ENCODE results near the gene NLGN2.

Gene NLGN2

GRCh38 chr17:7419819-7420610 is 12.4 kb downstream of the NLGN2 start, which contains the start of gene SPEM1:
SPEM1 (plus strand) TSS chr17:7420324; CDS start chr17:7420385, 61 bp downstream.
- DNase-seq (ENCODE audit: low spot score): no peak
- in situ Hi-C loops (cut with MboI; ENCODE audit: low sequenced_read_pairs, unreplicated experiment): no loop called here
- TF ChIP-seq CTCF (IDR thresholded peaks at IDR 0.05; ENCODE audit: borderline replicate concordance, control extremely low read depth, extremely low read depth, insufficient read depth, missing control alignments): no peak

GRCh38 chr17:7421186-7421585 is 13.5 kb downstream of the NLGN2 start:
- DNase-seq (ENCODE audit: low spot score): no peak
- no peak for TF ChIP-seq CTCF (IDR thresholded peaks at IDR 0.05; ENCODE audit: borderline replicate concordance, control extremely low read depth, extremely low read depth, insufficient read depth, missing control alignments)
- in situ Hi-C loops (cut with MboI; ENCODE audit: low sequenced_read_pairs, unreplicated experiment): no loop called here

- in situ Hi-C loops (cut with MboI; ENCODE audit: low sequenced_read_pairs, unreplicated experiment): no loop called here
- TF ChIP-seq CTCF (IDR thresholded peaks at IDR 0.05; ENCODE audit: borderline replicate concordance, control extremely low read depth, extremely low read depth, insufficient read depth, missing control alignments): no peak
- DNase-seq (ENCODE audit: low spot score): no peak
These were observed 16.0 kb downstream of the NLGN2 start for GRCh38 chr17:7423679-7424078.

GRCh38 chr17:7425316-7425715 is 17.7 kb downstream of the NLGN2 start, which contains the start of gene SPEM2:
SPEM2 (plus strand) TSS chr17:7425616; CDS start chr17:7425689, 73 bp downstream.
- DNase-seq (ENCODE audit: low spot score): no peak
- in situ Hi-C loops (cut with MboI; ENCODE audit: low sequenced_read_pairs, unreplicated experiment): no loop called here
- TF ChIP-seq CTCF (IDR thresholded peaks at IDR 0.05; ENCODE audit: borderline replicate concordance, control extremely low read depth, extremely low read depth, insufficient read depth, missing control alignments): no peak

- in situ Hi-C loops (cut with MboI; ENCODE audit: low sequenced_read_pairs, unreplicated experiment): no loop called here
- DNase-seq (ENCODE audit: low spot score): no peak
- TF ChIP-seq CTCF (IDR thresholded peaks at IDR 0.05; ENCODE audit: borderline replicate concordance, control extremely low read depth, extremely low read depth, insufficient read depth, missing control alignments): no peak
These were observed 18.1 kb downstream of the NLGN2 start for GRCh38 chr17:7425756-7426155.

GRCh38 chr17:7426203-7426863 is 18.7 kb downstream of the NLGN2 start:
- DNase-seq (ENCODE audit: low spot score): no peak
- in situ Hi-C loops (cut with MboI; ENCODE audit: low sequenced_read_pairs, unreplicated experiment): no loop called here
- no peak for TF ChIP-seq CTCF (IDR thresholded peaks at IDR 0.05; ENCODE audit: borderline replicate concordance, control extremely low read depth, extremely low read depth, insufficient read depth, missing control alignments)

Measured in GM13976 (cell line).